A375 (cell line): ENCODE data around the gene VDR. TPM values are rescaled to one million over a fixed set of nuclear protein-coding genes. Genes with fewer than 3 reads are reported as not detected.

Experiments
- total RNA-seq: library from RNA; depleted of rRNA; stranded (reverse); fragments of >200 nt; shearing (Covaris generic); gene quantifications from 2 replicates; pipeline ENCODE4 v1.2.3, GENCODE V29; 2014; rRNA removed

The VDR gene
- 10.1 and 10.7 TPM in 2 replicates for total RNA-seq

GRCh38 chr12:47904713-47905709 lies at the start of gene VDR:
Gene VDR, minus strand, starts transcription at chr12:47904994. Its CDS starts 25,881 bp downstream, at chr12:47879113.

DNA sequence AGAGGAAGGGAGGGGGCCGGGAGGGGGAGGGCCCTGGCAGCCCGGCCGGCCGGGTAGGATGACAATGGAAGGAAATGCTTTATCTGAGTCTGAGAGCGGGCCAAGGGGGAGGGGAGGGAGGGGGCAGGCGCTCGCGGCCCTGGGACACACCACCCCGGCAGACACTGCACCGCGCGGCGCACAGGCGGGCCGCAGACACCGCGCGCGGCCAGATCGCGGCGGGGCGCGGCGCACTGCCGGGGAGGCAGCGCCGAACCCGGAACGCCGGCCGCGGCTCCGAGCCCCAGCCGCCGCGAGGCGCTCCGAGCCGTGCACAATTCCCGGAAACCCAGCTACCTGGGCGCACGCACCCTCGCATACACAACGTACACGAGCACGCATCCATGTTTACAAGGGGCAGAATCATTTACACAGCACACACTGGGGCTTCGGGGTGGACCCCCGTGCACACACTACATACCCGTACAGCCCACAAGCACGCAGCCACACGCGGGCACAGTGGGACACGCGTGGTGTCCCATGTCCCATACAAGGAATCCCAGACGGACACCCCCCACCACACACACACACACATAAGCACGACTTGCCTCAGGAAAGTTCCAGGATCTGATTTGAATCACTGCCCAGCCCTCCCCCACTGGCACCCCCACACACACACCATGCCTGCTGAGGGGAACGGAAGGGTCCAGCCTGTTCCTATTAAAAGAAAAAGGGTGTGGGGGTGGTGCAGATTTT lies 84.7 kb downstream of the VDR start, which contains the start of gene HDAC7:
Gene HDAC7 (minus strand): TSS at position 8 of the 735 bp plus-strand sequence. CDS start 118 bp downstream, outside the sequence.

Other genes starting within 250 kb of the VDR start
- gene RPAP3, start 199.0 kb downstream of the VDR start, total RNA-seq = 22.6 and 39.4 TPM in 2 replicates
- 0.13 TPM in 1 of 2 replicates, not detected in the other for gene ENDOU, start 179.5 kb downstream of the VDR start, total RNA-seq
- gene RAPGEF3, start 146.1 kb downstream of the VDR start, total RNA-seq = 3.5 and 5.5 TPM in 2 replicates
- 25.6 and 27.3 TPM in 2 replicates for gene SLC48A1, start 131.8 kb downstream of the VDR start, total RNA-seq
- 22.5 and 27.8 TPM in 2 replicates for gene HDAC7, start 85.1 kb downstream of the VDR start, total RNA-seq
- 92.5 and 93.2 TPM in 2 replicates for gene TMEM106C, start 58.6 kb upstream of the VDR start, total RNA-seq
- gene COL2A1, start 99.5 kb upstream of the VDR start, total RNA-seq = 0.41 and 0.80 TPM in 2 replicates
- gene SENP1, start 201.1 kb upstream of the VDR start, total RNA-seq = 15.7 and 18.4 TPM in 2 replicates
- 67.9 and 97.2 TPM in 2 replicates for gene PFKM, start 214.4 kb upstream of the VDR start, total RNA-seq